Measurements from ENCODE around the gene OSBPL8.
"Not testable (repeated sequence)": the region's sequence is repeated elsewhere in the genome, so short reads cannot be mapped to it uniquely, and the experiment has no call there.

Gene OSBPL8

GRCh38 chr12:76360316-76360715, 199.3 kb downstream of the OSBPL8 start:
- no peak for DNase-seq (ENCODE audit: low read depth)

GRCh38 chr12:76356071-76356470, 203.5 kb downstream of the OSBPL8 start:
- DNase-seq (ENCODE audit: low read depth), result no peak

DNA sequence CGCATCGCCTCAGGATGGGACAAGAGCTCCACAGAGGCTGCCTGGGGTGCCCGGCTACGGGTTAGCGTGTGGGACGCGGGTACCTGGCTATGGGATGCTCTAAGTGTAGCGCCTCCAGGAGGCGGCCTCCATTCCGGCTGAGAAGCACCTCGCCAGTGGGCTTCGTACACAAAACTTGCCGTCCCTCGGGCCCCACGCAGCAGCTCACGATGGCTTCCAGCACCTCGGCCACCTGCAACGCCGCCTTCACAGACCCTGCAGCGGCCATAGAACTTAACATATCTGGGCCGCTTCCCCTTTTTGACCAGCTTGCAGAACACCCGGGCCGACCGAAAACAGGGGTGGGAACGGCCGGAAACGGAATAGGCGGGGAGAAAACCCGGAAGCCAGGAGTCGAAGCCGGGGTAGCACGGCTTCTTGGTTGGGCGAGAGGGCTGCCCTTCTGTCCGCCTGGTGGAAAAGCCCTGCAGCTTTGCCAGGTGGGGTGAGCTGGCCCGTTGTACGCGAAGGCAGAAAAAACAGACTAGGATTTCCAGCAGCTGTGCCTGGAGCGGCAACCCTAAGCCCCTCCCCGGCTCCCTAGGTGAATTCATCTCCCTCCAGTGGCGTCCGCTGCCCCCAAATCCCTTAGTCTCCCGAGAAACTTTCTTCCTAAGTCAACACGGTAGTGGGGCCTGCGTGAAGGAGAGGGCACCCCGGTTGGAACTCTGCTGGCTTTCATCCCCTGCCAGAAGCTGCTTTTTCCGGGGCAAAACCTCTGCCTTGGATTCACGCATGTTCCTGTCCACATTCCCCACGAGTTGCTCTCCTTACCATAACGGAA, 211.3 kb downstream of the OSBPL8 start, which contains the start of gene BBS10:
Gene BBS10 (minus strand): TSS at position 337 of the 823 bp plus-strand sequence. CDS start 57 bp downstream, at position 280.
- peak; percentile 82 for DNase-seq (ENCODE audit: low read depth)

- peak; percentile 68 for DNase-seq (ENCODE audit: low read depth)
These were observed 212.7 kb downstream of the OSBPL8 start for GRCh38 chr12:76346798-76347420.

GRCh38 chr12:76346236-76346635, 213.3 kb downstream of the OSBPL8 start:
- peak; percentile 12 for DNase-seq (ENCODE audit: low read depth)

- DNase-seq (ENCODE audit: low read depth), result no peak
These were observed 214.0 kb downstream of the OSBPL8 start for GRCh38 chr12:76345569-76345968.

DNA sequence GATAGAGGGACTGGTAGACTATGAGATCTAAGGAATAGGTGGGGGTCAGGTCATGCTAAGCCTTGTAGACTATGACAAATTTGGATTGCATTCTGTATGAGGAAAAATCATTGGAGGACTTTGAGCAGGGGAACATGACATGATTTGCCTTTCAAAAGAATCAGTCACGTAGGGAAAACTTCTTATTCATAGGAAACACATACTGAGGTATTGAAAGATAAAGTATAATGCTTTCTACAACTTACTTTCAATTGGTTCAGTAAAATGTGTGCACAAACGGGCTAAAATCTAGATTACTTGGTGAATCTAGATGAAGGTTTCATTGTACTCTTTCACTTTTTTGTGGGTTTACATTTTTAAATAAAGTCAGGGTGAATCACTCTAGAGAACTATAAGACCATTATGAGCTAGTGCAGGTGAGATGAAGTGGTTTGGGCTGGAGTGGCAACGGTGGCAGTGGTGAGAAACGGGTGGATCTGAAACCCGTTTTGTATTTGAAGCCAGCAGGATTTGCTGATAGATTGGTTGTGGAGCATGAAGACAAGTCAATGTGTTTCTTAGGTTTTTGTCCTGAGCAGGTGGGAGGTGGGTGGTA, 218.0 kb downstream of the OSBPL8 start:
- DNase-seq (ENCODE audit: low read depth), result no peak

- no peak for DNase-seq (ENCODE audit: low read depth)
These were observed 218.7 kb downstream of the OSBPL8 start for GRCh38 chr12:76340680-76341435.

GRCh38 chr12:76337583-76337982, 222.0 kb downstream of the OSBPL8 start:
- no peak for DNase-seq (ENCODE audit: low read depth)

GRCh38 chr12:76332606-76333005, 227.0 kb downstream of the OSBPL8 start:
- no peak for DNase-seq (ENCODE audit: low read depth)

DNA sequence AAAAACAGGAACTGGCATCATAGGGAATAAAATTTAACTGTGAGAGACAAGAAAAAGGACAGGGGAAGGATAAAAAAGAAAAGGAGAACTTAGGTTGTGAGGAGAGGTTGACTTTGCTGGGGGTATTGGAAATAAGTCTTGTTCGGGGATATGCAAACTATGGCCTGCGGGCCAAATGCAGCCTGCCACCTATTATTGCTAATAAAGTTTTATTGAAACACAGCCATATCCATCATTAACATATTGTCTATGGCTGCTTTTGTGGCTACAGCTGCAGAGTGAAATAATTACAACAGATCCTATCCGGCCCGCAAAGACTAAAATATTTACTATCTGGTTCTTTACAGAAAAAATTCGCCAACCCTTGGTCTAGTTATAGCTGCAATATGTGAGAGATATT, 230.0 kb downstream of the OSBPL8 start:
- no peak for DNase-seq (ENCODE audit: low read depth)

DNA sequence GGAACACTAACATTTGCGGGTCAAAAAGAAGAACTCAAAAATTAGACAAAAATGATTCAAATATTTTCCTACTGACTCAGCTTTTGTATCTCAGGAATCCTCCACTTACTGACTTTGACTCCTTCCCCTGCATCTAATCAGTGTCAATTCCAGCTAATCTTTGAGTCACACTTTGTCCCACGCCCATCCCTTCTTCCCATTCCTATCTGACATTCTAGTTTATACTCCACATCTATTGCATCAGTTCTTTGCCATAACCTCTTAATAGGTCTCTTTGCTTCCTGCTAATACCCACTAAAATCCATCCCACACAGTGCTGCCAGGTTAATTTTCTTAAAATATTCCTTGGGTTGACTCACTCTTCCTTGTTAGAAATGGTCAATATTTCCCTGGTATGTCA, 230.4 kb downstream of the OSBPL8 start:
- peak; percentile 24 for DNase-seq (ENCODE audit: low read depth)

DNA sequence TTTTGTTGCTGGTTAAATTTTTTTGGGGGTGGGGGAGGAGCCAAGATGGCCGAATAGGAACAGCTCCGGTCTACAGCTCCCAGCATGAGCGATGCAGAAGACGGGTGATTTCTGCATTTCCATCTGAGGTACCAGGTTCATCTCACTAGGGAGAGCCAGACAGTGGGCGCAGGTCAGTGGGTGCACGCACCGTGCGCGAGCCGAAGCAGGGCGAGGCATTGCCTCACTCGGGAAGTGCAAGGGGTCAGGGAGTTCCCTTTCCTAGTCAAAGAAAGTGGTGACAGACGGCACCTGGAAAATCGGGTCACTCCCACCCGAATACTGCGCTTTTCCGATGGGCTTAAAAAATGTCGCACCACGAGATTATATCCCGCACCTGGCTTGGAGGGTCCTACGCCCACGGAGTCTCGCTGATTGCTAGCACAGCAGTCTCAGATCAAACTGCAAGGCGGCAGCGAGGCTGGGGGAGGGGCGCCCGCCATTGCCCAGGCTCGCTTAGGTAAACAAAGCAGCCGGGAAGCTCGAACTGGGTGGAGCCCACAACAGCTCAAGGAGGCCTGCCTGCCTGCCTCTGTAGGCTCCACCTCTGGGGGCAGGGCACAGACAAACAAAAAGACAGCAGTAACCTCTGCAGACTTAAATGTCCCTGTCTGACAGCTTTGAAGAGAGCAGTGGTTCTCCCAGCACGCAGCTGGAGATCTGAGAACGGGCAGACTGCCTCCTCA, 239.8 kb downstream of the OSBPL8 start:
- not testable (repeated sequence) for DNase-seq (ENCODE audit: low read depth)

GRCh38 chr12:76318773-76319594, 240.6 kb downstream of the OSBPL8 start:
- no peak for DNase-seq (ENCODE audit: low read depth)

- no peak for DNase-seq (ENCODE audit: low read depth)
These were observed 241.6 kb downstream of the OSBPL8 start for GRCh38 chr12:76317976-76318375.

GRCh38 chr12:76316468-76316867, 243.1 kb downstream of the OSBPL8 start:
- DNase-seq (ENCODE audit: low read depth), result no peak

DNA sequence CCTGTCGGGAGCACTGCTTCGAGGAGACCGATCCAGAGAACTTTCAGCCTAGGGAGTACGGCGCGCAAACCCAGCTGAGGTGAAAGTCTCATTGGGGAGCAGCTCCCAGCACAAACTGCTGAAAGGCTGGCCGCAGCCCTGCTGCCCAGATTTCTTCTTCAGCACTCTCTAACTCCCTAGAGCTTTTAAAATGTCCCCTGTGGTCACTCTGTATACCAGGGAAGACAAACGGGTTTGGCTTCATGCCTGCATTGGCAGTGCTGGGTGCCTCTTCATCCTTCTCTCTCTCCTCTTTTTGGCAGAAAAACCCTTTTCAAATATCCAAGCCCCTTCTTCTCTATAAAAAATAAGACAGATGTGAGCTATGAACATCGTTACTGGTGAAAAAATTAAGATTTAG, 246.3 kb downstream of the OSBPL8 start:
- DNase-seq (ENCODE audit: low read depth), result no peak

DNA sequence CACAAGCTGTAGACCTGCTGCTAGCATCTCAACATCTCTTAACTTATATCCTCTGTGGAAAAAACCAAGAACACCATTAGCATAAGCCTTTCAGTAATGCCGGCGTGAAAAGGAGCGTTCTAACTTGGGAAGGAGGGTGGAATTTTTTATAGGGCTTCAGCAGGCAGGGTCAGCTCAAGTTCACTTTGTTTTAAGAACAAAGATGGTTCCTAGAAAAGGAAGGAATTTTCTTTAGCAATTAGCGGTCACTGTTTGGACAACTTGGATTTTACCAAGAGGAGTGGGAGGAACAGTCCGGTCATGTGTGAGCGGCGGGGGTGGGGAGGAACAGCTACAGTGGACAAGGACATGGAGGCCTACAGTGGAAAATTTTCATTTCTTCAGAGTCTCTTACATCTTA, 247.3 kb downstream of the OSBPL8 start:
- DNase-seq (ENCODE audit: low read depth), result no peak

GRCh38 chr12:76311796-76312195, 247.8 kb downstream of the OSBPL8 start:
- DNase-seq (ENCODE audit: low read depth), result no peak

DNA sequence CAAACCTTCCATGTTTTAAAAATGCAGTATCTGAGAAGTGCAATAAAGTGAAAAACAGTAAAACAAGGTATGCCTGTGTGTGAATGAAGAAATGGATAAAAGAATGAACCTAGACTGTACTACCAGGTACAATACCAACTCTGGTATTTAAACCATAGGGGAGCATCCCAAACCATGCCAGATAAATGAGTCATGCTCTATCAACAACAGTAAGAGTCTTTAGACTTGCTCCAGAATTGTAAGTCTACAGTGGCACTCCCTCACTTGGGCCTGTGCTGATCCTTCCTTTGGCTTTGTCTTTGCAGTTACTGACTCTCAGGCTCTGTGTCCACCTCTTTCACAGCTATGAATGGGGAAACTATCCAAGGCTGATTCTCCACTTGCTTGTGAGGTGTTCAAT, 249.5 kb downstream of the OSBPL8 start:
- no peak for DNase-seq (ENCODE audit: low read depth)

DNA sequence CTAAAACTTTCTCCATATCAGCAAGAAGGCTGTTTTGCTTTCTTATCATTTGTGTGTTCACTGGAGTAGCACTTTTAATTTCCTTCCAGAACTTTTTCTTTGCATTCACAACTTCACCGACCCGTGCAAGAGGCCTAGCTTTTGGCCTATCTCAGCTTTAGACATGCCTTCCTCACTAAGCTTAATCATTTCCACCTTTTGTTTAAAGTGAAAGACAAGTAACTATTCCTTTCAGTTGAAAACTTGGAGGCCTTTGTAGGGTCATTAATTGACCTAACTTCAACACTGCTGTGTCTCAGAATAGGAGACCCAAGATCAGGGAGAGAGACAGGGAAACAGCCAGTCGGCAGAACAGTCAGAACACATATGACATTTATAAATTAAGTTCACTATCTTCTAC, 250.7 kb downstream of the OSBPL8 start:
- no peak for DNase-seq (ENCODE audit: low read depth)
